HFFc6 (cell line): ENCODE measurements around the gene RAD52. TPM values are rescaled to one million over a fixed set of nuclear protein-coding genes. Genes with fewer than 3 reads are reported as not detected.

Source experiments
- DNase-seq: peaks from one replicate; pipeline ENCODE4 v3.0.0-alpha.2; 2018
- H3K27ac Mint-ChIP-seq: 2 replicates; pipeline ENCODE4 v1.8.0; 2020; ENCODE audit warnings: mild to moderate bottlenecking, mixed read lengths
- H3K27me3 Mint-ChIP-seq: 2 replicates; pipeline ENCODE4 v1.8.0; 2021; ENCODE audit warnings: mild to moderate bottlenecking, moderate library complexity, mixed read lengths; ENCODE audit not compliant: insufficient read depth
- H3K36me3 Mint-ChIP-seq: 2 replicates; pipeline ENCODE4 v1.8.0; 2021; ENCODE audit warnings: low read depth, mixed read lengths
- H3K4me1 Mint-ChIP-seq: 2 replicates; pipeline ENCODE4 v1.8.0; 2020; ENCODE audit warnings: low read depth, mixed read lengths
- H3K4me3 Mint-ChIP-seq: 2 replicates; pipeline ENCODE4 v1.8.0; 2020; ENCODE audit warnings: mild to moderate bottlenecking, moderate library complexity, mixed read lengths
- H3K9me3 Mint-ChIP-seq: 2 replicates; pipeline ENCODE4 v1.8.0; 2020; ENCODE audit warnings: mild to moderate bottlenecking, mixed read lengths
- CTCF ChIP-seq: fragments of 200-600 bp; sonication (generic); IDR thresholded peaks from 2 replicates; pipeline ENCODE4 v1.5.0; 2021; ENCODE audit warnings: antibody characterized with exemption, mild to moderate bottlenecking
- total RNA-seq, 6 experiments: library from RNA; stranded (reverse); fragmentation: NEBNext Ultra II Directional; extraction: Animal tissue kit (Norgen Biotek cat#: 25700); gene quantifications; 2 replicates in 1 of 6; 3 replicates in 5 of 6; pipeline ENCODE4 v1.2.3, GENCODE V29; 2021

The RAD52 gene
- total RNA-seq, 6 experiments from 2014 or later, result 8.6 to 10.9 (median 9.2) TPM

GRCh38 chr12:931060-931459, 18.4 kb downstream of the RAD52 start:
- Mint-ChIP-seq H3K4me1 (no peaks in the 10 kb centered on the region), H3K27ac (no peak overlapping the region), H3K9me3 (no peaks in the 10 kb centered on the region), H3K36me3 (peaks cover 20% of the 10 kb centered on the region), H3K27me3 (no peaks in the 10 kb centered on the region; the same call in 1 of the 2 replicates), H3K4me3 (no peak overlapping the region)
- no peak for DNase-seq
- no peak for TF ChIP-seq CTCF

GRCh38 chr12:926641-927040, 22.9 kb downstream of the RAD52 start:
- H3K27ac Mint-ChIP-seq, result no peak overlapping the region
- peaks cover 27% of the 10 kb centered on the region for H3K36me3 Mint-ChIP-seq
- TF ChIP-seq CTCF, result no peak
- no peaks in the 10 kb centered on the region for H3K4me1 Mint-ChIP-seq
- no peak overlapping the region for H3K4me3 Mint-ChIP-seq
- no peak for DNase-seq
- no peaks in the 10 kb centered on the region for H3K9me3 Mint-ChIP-seq
- no peaks in the 10 kb centered on the region; the same call in 1 of the 2 replicates for H3K27me3 Mint-ChIP-seq

GRCh38 chr12:922285-922684, 27.2 kb downstream of the RAD52 start:
- Mint-ChIP-seq H3K27ac (no peak overlapping the region), H3K4me3 (no peak overlapping the region), H3K36me3 (peaks cover 39% of the 10 kb centered on the region), H3K9me3 (no peaks in the 10 kb centered on the region), H3K27me3 (no peaks in the 10 kb centered on the region; the same call in 1 of the 2 replicates), H3K4me1 (no peaks in the 10 kb centered on the region)
- no peak for DNase-seq
- no peak for TF ChIP-seq CTCF

- H3K4me3 Mint-ChIP-seq, result no peak overlapping the region
- no peak for DNase-seq
- H3K4me1 Mint-ChIP-seq, result no peaks in the 10 kb centered on the region
- H3K27me3 Mint-ChIP-seq, result peaks cover 1% of the 10 kb centered on the region; the same call in 1 of the 2 replicates
- H3K9me3 Mint-ChIP-seq, result no peaks in the 10 kb centered on the region
- no peak for TF ChIP-seq CTCF
- H3K27ac Mint-ChIP-seq, result no peak overlapping the region
- H3K36me3 Mint-ChIP-seq, result peaks cover 38% of the 10 kb centered on the region
Measured at GRCh38 chr12:920676-921075, 28.8 kb downstream of the RAD52 start.

GRCh38 chr12:916712-917445, 32.6 kb downstream of the RAD52 start:
- Mint-ChIP-seq H3K27ac (peak overlapping the region; percentile 9), H3K4me3 (no peak overlapping the region), H3K36me3 (peaks cover 51% of the 10 kb centered on the region), H3K4me1 (peaks cover 27% of the 10 kb centered on the region), H3K27me3 (peaks cover 5% of the 10 kb centered on the region), H3K9me3 (no peaks in the 10 kb centered on the region)
- no peak for TF ChIP-seq CTCF
- no peak for DNase-seq
